Femur (tissue), 1 donor: ENCODE measurements around the gene UBQLN3.

ENCODE experiments used
- DNase-seq: peaks from one replicate; pipeline ENCODE4 v3.0.0-alpha.2; 2017

UBQLN3 gene

DNA sequence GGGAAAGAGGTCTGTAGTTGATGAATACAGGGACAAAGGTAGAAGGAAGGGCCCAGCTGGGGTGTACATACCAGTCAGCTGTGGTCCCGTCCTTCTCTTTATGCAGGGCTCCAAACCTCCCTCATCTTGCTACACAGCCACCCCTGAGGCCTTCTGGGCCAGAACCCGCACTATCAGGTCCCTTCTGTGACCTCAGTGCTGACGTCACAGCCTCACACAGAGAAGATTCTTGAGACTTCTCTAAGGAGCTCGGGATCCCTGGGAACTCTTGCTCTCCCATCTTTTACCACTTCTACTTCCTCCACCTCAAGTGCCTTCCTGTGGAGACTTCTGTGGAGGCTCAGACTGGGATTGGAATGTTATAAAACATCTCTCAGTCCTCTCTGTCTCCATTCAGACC lies at the start of gene UBQLN3:
Gene UBQLN3, minus strand, starts transcription at position 155 of the 400 bp plus-strand sequence. CDS start 399 bp downstream, outside the sequence.
- DNase-seq = no peak

DNA sequence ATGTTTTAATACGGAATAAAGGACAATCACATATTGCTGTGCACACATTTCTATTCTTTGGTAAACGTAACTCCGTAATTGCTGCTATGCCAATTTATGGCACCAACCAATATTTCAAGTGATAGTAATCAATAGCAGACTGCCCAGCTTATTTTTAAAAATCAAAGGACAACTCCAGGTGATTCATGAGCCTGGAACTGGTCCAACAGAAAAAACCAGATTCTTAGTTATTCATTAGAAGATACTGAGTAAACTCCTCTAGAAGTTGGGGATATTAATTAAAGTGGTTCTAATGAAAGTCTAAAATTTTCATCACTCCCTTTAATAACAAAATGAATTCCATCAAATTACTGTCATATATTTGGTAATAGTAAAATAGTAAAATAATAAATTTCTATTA lies 48.0 kb upstream of the UBQLN3 start:
- DNase-seq = no peak

DNA sequence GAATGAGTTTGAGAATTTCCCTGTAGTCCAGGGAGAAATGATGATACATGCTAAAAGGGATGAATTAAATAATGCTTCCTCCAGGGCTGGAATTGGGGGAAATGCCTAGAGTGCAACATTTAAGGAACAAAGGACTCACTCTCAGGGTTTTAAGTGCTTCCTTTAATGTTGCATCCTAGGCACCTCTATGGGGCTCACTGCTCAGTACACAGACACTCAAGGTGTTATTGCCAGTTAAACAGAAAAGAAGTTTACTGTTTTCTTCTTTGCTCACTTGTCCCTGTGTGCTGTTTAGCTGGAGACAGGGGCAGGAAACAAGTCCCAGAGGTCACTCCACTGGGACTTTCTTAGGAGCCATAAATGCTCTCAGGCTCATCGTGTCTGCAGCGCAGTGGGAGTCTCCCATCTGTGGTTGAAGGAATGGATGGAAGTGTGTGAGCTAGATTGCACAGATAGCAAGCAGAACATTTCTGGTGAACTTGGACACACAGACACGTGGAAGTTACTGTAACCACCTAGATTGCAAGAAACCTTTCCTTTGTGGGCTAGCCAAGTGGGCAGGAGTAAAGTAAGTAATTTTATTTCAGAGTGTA lies 46.9 kb upstream of the UBQLN3 start:
- DNase-seq = no peak

DNA sequence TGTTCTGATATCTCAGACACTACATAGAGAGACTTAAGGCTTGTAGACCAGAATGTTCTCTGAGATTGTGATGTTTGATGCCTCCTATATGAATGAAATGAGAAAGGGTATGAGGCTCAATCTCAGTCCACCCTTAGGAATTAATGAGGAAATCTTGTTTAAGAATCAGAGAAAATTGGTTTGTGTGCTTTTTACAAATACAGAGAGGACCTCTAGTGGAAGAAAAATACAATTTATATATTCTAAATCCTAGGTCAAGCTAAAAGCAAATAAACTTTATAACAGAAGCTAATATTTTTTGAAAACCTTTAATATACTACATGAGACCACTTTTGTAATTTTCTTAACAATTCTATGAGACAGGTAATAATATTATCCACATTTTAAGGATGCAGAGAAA lies 43.6 kb upstream of the UBQLN3 start:
- DNase-seq = no peak

DNA sequence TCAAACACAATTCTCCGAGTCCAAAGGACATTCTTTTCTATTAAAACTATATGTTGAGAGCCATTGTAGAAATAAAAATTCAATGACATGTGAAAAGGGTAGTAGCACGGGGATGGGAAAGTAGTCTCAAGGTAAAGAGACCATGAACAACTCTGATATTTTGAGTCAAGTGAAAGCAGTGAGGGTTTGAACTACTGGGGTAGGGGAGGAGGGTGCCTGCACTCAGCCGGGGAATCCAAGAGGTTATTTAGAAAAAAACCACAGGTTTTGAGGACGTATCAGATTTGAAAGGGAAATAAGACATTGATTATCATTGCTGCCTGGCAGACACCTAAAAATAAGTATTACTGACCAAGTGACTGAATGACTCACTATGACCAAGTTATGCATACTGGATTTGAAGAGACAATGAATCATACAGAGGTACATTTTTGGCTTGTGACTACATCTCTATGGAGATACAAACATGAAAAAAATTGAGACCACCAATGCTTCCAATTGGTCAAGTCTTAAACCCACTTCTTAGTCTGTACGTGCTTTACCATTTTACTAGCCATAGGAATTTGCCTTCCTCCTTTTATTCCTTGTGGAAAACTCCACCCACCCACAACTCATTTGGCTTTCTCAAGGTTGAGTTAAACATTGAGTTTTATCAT lies 40.8 kb upstream of the UBQLN3 start:
- no peak for DNase-seq

DNA sequence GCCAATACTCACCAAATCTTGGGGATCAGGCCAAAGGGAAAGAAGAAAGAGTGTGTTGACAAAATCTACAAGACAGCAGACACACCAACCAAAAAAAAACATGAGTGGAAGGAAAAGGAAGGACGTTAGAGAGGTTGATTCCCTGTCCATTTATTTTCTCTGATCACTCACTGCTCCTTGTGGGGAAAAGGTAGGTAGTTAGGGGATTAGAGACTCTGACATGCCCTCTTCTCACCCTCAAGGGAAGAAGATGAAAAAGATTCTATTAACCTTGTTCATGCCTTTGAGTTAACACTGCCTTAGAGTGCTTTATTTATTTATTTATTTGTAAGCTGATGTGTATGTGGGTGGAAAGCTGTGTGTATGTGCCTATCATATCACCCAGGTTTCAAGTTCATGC lies 38.7 kb upstream of the UBQLN3 start, which contains the start of gene OR52H1:
Gene OR52H1, minus strand, starts transcription at position 101 of the 400 bp plus-strand sequence. CDS start 3,035 bp downstream, outside the sequence.
- DNase-seq = no peak

DNA sequence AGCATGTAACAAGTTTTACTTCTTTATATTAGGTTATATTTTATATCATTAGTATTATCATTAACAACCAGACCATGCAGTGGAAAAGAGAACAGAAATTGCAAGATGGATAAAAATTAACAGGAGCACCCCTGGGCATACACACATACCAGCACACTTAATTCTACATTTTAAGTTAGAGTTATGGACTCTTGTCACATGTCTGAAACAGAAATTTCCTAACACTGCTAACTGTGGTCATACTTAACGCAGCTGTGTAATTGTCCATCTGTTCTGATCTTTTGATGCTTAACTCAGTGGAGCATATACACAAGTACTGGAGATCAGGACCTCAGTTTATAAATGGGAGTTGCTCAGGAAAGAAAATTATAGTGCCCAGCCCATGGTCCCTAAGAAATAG lies 38.2 kb upstream of the UBQLN3 start:
- no peak for DNase-seq

DNA sequence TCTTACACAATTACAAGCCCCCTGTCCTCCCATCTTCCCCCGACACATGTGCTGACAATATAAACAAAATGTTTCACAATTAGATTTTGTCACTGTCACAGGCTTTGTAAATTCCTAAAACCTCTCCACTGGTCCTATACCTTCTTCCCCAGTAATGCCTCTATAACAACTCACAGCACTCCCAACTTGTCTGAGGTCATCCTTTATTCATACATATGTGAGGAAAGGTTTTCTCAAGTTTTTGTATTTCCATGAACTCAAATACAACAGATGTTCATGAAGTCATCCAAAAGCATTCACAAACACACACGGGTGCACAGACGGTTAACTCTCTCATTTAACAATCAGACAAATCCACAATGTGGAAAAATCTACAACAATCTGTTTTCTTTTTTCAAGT lies 36.7 kb upstream of the UBQLN3 start:
- no peak for DNase-seq

DNA sequence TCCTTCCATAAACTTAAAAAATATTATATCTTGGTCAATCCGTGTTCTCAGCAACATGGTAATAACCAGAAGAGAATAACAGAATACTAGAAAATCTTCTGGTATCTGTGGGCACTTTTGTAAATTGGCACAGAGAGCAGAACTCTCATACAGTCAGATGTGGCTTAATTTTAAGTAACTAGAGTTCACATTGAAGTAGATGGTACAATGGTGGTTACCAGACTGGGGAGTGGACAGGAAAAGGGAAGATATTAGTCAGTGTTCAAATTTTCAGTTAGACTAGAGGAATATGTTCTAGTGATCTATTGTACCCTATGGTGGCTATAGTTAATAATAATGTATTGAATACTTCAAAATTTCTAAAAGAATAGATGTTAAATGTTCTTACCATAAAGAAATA lies 31.7 kb upstream of the UBQLN3 start:
- DNase-seq = no peak

DNA sequence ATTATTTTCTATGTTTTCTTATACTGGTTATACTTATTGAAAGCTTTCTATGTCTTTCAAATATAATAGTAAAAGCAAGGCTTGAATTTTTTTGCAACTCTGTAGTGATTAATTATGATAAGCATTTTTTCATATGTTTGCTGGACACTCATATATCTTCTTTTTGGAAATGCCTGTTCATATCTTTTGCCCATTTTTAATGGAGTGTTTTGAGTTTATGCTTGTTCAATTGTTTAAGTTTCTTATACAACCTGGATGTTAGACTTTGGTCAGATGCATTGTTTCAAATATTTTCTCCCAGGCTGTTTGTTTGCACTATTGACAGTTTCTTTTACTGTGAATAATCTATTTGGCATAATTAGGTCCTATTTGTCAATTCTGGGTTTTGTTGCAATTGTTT lies 26.7 kb upstream of the UBQLN3 start:
- no peak for DNase-seq

DNA sequence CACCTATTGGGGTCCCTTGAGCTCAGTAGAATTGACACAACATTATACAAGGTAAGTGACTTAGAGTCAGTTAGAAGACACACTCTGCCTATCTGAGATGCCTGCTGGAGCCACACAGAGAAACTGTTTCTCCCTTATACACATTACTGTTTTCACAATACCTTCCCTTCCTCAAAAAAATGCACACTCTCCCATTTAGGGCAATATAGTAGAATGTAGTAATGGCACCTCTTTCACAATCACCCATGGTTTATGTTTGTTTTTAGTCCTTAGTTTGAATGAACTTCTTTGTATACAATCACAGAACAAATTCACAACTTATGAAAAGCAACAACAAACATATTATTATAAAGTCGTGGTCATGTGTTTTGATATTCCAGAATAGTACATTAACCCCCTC lies 24.3 kb upstream of the UBQLN3 start:
- no peak for DNase-seq

DNA sequence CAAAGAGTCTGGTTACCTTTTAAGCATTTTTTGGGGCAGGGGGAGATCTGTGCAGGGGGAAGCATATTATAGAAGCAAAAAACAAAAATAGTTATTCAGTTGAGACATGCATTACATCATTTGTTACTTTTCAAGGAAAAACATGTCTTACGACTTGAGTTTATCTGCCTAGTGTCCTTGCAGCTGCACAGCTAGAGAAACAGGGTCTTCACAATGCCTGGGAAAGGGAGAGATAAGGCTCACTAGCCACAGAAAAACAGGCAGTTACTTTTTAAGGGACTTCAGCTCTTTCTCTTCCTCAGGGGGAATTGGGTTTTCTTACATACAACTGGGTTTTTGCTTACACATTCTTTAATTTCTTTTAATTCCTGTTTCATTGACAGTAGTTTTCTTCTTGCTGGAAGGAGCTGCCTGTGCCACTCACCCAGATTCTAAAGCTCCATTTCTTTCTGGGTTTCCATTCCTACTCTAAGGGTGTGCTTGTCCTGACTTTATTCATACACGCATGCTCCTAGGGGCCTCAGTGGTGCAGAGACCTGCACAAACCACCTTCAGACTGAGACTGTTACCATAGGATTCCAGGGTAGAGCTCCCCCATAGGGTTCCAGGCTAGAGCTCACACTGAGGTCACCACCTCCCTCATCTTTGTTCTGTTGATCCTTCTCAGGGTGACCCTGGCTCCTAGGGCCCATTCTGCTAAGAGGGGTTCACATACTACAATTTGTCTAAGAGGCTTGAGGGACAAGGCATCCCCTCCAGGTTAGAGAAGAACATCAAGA lies 21.5 kb upstream of the UBQLN3 start:
- no peak for DNase-seq

DNA sequence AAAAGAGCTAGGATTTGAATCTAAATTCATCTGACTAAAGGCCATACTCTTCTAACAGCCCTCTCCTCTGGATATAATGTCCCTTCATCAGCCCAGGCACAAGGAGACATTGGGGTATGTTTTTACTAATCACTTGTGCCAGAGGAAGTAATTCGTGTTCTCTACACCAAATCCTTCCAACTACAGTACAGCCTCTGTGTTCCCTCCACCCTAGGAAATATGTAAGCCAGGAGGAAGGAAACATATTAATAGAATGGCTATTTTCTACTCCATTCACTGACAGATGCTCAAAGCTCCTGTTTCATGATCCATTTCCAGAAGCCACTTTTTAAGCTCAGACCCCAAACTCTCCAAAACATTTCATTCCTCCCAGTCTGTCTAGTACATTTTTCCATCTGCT lies 18.7 kb upstream of the UBQLN3 start:
- no peak for DNase-seq

DNA sequence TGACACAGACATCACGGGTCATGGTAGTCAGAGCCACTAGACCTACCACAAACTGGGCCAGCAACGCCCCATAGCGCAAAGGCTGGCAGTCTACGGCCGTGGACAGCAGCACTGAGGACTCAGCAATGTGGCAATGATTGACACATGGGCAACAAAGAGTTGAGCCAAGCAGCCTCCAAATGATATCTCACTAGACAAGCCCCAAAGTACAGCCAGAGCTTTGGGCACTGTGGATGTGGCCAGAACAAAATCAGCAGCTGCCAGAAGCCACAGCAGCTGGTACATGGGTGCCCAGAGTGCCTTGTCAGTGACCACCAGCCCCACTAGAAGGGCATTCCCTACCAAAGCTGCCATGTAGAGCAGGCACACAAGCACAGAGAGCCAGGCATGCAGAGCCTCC lies 18.0 kb upstream of the UBQLN3 start:
- DNase-seq = no peak

DNA sequence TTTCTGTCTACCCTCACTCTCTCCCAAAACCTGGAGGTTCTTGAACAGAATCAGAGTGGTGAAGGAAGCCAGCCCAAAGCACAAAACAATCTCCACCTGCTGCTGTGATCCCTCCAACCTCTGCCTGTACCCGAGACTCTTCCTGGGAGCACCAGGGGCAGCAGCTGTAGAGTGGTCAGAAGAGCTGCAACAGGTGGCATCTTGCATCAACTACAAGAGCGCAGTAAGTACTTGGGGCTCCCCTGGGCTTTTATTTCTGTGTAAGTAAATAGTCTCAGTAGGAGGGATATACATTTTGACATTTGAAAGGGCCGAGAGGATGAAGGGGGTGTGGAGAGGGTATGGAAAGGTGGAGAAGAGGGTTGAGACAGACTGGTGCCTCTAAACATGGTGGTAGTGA lies 15.0 kb upstream of the UBQLN3 start:
- no peak for DNase-seq

DNA sequence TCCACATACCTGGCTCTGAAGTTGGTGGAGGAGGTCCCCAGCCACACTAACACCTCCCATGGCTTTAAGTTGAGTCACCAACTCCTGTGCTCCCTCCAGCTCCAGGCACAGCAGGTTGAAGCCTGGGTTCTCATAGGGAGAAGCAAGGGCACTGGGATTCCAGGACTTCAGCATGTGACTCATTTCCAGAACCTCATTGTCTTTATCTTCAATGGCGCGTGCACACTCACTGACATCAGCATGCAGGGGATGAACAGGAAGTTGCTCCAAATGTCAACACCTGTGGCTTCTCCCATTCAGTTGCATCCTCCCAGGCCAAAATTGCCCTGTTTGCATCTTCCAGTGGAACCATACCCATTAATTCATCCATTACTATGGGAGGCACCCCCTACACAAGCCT lies 12.6 kb upstream of the UBQLN3 start:
- no peak for DNase-seq

DNA sequence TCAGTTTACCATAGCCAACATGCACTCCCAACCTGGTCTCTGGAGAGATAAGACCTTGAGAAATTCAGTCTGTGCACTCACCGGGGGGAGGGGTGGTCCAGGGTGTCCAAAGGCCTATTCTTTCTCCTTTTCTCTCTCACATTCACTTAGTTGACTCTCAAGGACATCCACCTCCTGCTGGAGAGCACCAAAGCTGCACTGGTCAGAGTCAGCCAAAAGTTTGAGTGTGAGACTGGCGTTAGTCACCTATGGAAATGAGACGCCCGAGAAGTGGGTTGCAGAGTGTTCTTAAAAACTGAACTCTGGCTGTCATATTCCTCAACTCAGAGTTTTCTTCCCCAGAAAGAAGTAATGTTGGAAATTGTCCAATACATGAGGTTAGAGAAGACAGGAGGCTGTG lies 11.8 kb upstream of the UBQLN3 start:
- no peak for DNase-seq

DNA sequence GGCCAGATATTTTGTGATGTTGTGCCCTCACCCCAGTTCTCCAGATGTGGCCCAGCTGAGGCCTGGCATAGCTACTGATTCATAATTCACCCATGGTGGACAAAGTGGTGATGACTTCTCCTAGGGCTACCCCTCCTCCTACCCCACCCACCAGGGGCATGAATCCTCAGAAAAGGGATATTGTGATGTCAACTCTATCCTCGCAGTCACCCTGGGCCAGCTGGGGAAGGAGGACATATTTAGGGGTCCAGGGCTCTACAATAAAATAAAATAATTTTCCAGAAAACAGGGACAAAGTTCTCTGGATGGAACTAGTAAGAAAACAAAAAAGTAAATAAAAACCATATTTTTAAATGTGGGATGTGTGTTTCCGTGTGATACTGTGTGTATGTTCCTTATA lies 6.8 kb upstream of the UBQLN3 start, which contains the start of gene UBQLNL:
Gene UBQLNL, minus strand, starts transcription at position 101 of the 400 bp plus-strand sequence. CDS start 258 bp downstream, outside the sequence.
- no peak for DNase-seq

DNA sequence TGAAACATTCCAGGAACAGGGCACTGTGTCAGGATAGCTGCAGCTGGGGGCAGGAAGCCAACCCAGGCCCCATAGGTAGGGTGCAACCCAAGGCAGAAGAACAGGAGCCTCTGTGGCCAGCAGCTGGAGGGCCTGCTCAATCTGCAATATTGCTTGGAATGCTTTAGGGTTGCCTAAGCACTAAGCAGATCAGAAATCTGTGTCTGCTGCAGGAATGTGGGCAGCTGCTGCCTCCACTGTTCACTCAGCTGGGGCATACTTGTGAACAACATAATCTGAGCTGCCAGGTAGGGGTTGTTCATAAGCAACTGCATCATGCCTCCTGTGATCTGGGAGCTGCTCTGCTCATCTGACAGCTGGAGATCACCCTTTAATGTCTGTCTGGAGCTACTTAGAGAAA lies 5.1 kb upstream of the UBQLN3 start:
- DNase-seq = no peak

DNA sequence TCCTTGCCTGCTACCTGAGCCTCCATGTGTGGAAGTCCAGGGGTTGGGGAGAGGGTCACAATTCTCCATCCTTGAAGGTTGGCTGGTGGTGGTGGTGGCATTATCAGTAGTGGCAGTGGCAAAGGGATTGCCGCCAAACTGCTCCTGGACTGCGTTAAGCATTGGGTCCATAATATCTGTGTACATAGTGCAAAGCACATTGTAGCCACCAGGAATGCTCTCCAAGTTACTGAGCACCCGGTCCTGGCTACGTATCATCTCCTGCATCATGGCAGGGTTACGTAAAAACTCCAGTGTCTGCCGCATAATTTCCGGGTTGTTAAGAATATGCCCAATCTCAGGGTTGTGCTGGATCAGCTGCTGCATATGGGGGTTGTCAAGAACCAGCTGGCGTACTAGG lies 1.2 kb downstream of the UBQLN3 start:
- DNase-seq = no peak

DNA sequence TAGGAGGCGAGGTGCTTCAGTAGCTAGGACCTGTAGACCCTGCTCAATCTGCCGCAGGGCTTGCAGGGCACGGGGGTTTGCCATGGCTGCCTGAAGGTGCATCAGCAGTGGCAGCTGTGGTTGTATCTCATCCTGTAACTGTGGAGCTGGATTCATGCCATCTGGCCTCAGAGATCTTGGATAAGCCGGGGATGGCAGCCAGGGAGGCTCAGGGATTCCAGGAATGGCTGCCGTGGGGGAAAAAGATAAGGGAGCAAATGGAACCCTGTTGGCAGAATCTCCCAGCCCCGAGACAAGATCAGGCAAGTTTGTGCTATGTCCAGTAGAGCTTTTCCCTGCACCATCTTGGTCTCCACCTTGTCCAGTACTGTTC lies 1.8 kb downstream of the UBQLN3 start:
- DNase-seq = no peak

DNA sequence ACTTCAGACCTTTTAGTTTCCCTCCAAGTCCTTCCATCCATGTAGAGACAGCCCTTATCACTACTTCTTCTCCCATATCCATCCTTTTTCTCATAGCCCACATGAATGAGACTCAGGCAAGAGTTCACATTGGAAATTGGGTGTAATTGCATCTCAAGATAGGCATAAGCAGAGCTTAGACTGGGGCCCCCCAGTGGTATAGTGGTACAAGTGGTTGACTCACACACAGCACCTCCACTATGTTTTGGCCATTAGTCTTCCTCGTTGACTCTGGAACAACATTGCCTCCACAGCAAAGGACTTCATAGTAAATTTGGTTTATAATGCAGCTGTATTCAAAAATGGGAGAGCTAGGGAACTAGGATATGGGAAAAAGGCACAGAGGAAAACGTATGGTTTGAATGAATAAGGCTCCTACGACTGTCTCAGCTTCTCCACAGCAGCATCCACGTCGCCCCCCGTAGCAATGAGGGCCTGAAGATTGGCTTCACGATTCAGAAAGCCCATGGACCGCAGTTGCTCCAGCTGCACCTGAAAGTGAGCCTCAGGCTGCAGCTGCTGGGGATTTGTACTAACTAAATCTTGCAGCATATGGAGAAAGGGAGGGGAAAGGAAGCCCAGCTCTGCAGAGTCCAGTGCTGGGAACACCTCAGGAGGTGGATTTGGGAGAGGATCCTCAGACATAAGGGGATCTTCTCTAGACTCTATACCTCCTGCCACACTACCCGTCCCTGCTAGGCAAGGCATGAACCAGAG lies 2.4 kb downstream of the UBQLN3 start:
- DNase-seq = no peak

DNA sequence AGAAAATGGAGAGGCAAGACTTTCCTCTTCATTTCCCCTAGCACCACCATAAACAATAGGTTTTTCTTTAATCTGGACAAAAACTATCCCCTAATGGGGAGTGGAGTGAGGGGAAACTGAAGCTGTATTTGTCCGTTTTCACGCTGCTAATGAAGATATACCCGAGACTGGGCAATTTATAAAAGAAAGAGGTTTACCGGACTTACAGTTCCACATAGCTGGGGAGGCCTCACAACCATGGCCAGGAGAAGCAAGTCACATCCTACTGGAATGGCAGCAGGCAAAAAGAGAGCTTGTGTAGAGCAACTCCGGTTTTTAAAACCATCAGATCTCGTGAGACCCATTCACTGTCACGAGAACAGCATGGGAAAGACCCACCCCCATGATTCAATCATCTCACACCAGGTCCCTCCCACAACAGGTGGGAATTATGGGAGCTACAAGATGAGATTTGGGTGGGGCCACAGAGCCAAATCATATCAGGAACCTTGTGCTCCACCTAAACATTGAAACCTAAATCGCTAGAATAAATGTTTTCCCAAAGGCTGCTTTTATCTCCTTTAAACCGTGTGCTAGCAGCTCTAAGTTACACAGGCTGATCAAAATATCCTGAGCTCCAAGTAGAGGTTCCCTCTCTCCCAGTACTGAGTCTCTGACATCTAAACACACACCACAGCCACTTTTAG lies 4.3 kb downstream of the UBQLN3 start:
- no peak for DNase-seq
